ENCODE results near the gene TNFSF10.

TNFSF10 gene

DNA sequence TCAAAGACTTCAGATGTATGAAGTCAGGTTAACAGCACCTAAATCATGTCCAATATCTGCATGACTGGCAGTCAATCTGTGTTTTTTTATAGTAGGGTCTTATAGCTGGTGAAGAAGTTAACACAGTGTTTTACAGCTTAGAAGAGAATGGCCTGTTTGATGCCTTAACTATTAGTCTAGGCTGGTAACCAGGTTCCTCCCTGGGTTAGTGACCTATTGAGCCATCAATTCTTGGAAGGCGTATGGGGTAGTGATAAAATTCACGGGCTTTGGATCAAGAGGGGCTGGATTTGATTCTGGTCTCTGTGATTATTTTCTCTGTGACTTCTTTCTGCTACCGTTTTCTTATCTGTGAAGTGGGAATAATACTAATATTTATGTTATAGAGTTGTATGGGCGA is 16.0 kb upstream of the TNFSF10 start:
- no peak overlapping the region for H4K91ac ChIP-seq (ENCODE audit: low read depth, low read length, poor library complexity)
- H4K8ac ChIP-seq (ENCODE audit: low read depth, low read length), result no peak overlapping the region
- no peak for DNase-seq (ENCODE audit: low spot score)
- H2BK5ac ChIP-seq (ENCODE audit: low read length), result no peak overlapping the region
- H2BK15ac ChIP-seq (ENCODE audit: low read length), result no peak overlapping the region
- no peak overlapping the region for H3K4ac ChIP-seq (ENCODE audit: low read length)
- no peak overlapping the region for H2AFZ ChIP-seq (ENCODE audit: low read length)
- H3K27ac ChIP-seq (replicated peaks; ENCODE audit: low read length), result no peak overlapping the region
- H3K18ac ChIP-seq (ENCODE audit: low read length), result no peak overlapping the region
- H3K9me3 ChIP-seq (replicated peaks in 1 of 2; ENCODE audit: control insufficient read depth in 2 of 2, insufficient read depth in 1 of 2, low read depth in 1 of 2, low read length in 2 of 2), result no peaks in the 10 kb centered on the region
- H2BK120ac ChIP-seq (ENCODE audit: low read depth, low read length), result no peak overlapping the region
- H3K79me1 ChIP-seq (ENCODE audit: low read depth, low read length), result no peaks in the 10 kb centered on the region
- no CpG with 5 or more reads among the region's 4 CpGs for WGBS, 2 donors (ENCODE audit: extremely low coverage in 2 of 2, insufficient read length in 2 of 2, insufficient replicate concordance in 1 of 2)
- H2AK5ac ChIP-seq (ENCODE audit: low read depth, low read length), result no peak overlapping the region
- H2BK12ac ChIP-seq (ENCODE audit: low read length), result no peak overlapping the region
- no peaks in the 10 kb centered on the region for H3K4me1 ChIP-seq (ENCODE audit: control insufficient read depth in 2 of 2, insufficient read depth in 1 of 2, low read depth in 1 of 2, low read length in 2 of 2)
- H3K4me3 ChIP-seq (ENCODE audit: low read length in 2 of 2), result no peak overlapping the region
- no peaks in the 10 kb centered on the region for H3K36me3 ChIP-seq (replicated peaks in 1 of 2; ENCODE audit: control insufficient read depth in 2 of 2, insufficient read depth in 2 of 2, low read length in 2 of 2)
- no peak overlapping the region for H3K14ac ChIP-seq (ENCODE audit: low read length)
- H3K27me3 ChIP-seq (ENCODE audit: control insufficient read depth in 3 of 3, insufficient read depth in 3 of 3, low read depth in 1 of 3, low read length in 3 of 3), result peaks cover 0 to 3% (median 0%) of the 10 kb centered on the region in 3 experiments
- H3K9ac ChIP-seq (ENCODE audit: low read depth, low read length, poor library complexity), result no peak overlapping the region
- H3K23ac ChIP-seq (ENCODE audit: low read depth, low read length, poor library complexity), result no peak overlapping the region
- no peak overlapping the region for H3K4me2 ChIP-seq (ENCODE audit: insufficient read depth, low read length, poor library complexity, severe bottlenecking)

GRCh38 chr3:172538368-172539151 is 15.3 kb upstream of the TNFSF10 start:
- Histone ChIP-seq H3K27ac (replicated peaks; ENCODE audit: low read length) (no peak overlapping the region), H3K36me3 (replicated peaks in 1 of 2; ENCODE audit: control insufficient read depth in 2 of 2, insufficient read depth in 2 of 2, low read length in 2 of 2) (no peaks in the 10 kb centered on the region), H3K9ac (ENCODE audit: low read depth, low read length, poor library complexity) (no peak overlapping the region), H3K23ac (ENCODE audit: low read depth, low read length, poor library complexity) (no peak overlapping the region), H4K8ac (ENCODE audit: low read depth, low read length) (no peak overlapping the region), H3K4me1 (ENCODE audit: control insufficient read depth in 2 of 2, insufficient read depth in 1 of 2, low read depth in 1 of 2, low read length in 2 of 2) (no peaks in the 10 kb centered on the region), H3K27me3 (ENCODE audit: control insufficient read depth in 3 of 3, insufficient read depth in 3 of 3, low read depth in 1 of 3, low read length in 3 of 3) (peaks cover 0 to 3% (median 0%) of the 10 kb centered on the region in 3 experiments), H2BK15ac (ENCODE audit: low read length) (no peak overlapping the region), H2AK5ac (ENCODE audit: low read depth, low read length) (no peak overlapping the region), H3K9me3 (replicated peaks in 1 of 2; ENCODE audit: control insufficient read depth in 2 of 2, insufficient read depth in 1 of 2, low read depth in 1 of 2, low read length in 2 of 2) (no peaks in the 10 kb centered on the region), H4K91ac (ENCODE audit: low read depth, low read length, poor library complexity) (no peak overlapping the region), H3K18ac (ENCODE audit: low read length) (no peak overlapping the region), H2BK12ac (ENCODE audit: low read length) (no peak overlapping the region), H2BK5ac (ENCODE audit: low read length) (no peak overlapping the region), H3K4me3 (ENCODE audit: low read length in 2 of 2) (no peak overlapping the region), H3K4me2 (ENCODE audit: insufficient read depth, low read length, poor library complexity, severe bottlenecking) (no peak overlapping the region), H2BK120ac (ENCODE audit: low read depth, low read length) (no peak overlapping the region), H3K4ac (ENCODE audit: low read length) (no peak overlapping the region), H3K14ac (ENCODE audit: low read length) (no peak overlapping the region), H2AFZ (ENCODE audit: low read length) (no peak overlapping the region), H3K79me1 (ENCODE audit: low read depth, low read length) (no peaks in the 10 kb centered on the region)
- no CpG with 5 or more reads among the region's 3 CpGs for WGBS, 2 donors (ENCODE audit: extremely low coverage in 2 of 2, insufficient read length in 2 of 2, insufficient replicate concordance in 1 of 2)
- no peak for DNase-seq (ENCODE audit: low spot score)

DNA sequence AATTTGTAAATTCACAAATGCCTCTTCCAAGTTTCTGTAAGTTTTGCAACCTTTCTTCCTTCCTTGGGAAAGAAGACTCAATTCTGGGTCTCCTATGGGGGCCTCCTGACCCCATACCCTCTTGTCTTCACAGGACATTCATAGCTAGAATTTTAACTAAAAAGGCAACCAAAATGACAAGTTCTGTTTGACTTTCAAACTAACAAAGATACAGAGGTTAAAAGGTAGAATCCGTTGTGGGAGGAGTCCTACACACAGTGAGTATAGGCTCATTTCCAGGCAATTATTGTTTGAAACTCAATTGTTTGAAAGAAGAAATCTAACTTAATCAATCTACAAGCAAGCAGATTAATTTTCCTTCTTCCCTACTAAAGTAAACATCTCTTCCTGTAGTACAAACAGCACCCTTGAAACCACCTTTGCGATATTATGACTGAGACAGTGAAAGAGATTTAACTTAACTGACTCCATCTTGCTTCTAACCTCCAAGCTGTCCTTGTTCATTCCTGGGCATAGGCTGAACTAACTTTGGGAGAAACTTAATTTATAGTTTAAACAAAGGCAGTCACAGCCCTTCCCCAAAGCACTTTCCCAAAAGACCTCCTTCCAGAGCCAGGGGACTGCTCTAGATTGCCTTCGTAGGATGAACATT is 14.4 kb upstream of the TNFSF10 start:
- H3K27ac ChIP-seq (replicated peaks; ENCODE audit: low read length), result no peak overlapping the region
- H2BK15ac ChIP-seq (ENCODE audit: low read length), result no peak overlapping the region
- no peak overlapping the region for H3K23ac ChIP-seq (ENCODE audit: low read depth, low read length, poor library complexity)
- H2AK5ac ChIP-seq (ENCODE audit: low read depth, low read length), result no peak overlapping the region
- H3K9ac ChIP-seq (ENCODE audit: low read depth, low read length, poor library complexity), result no peak overlapping the region
- H3K14ac ChIP-seq (ENCODE audit: low read length), result no peak overlapping the region
- no peak overlapping the region for H2BK120ac ChIP-seq (ENCODE audit: low read depth, low read length)
- no CpG with 5 or more reads among the region's 3 CpGs for WGBS, 2 donors (ENCODE audit: extremely low coverage in 2 of 2, insufficient read length in 2 of 2, insufficient replicate concordance in 1 of 2)
- no peak overlapping the region for H3K4me2 ChIP-seq (ENCODE audit: insufficient read depth, low read length, poor library complexity, severe bottlenecking)
- H4K91ac ChIP-seq (ENCODE audit: low read depth, low read length, poor library complexity), result no peak overlapping the region
- H3K4me3 ChIP-seq (ENCODE audit: low read length in 2 of 2), result no peak overlapping the region
- no peaks in the 10 kb centered on the region for H3K79me1 ChIP-seq (ENCODE audit: low read depth, low read length)
- H3K36me3 ChIP-seq (replicated peaks in 1 of 2; ENCODE audit: control insufficient read depth in 2 of 2, insufficient read depth in 2 of 2, low read length in 2 of 2), result no peaks in the 10 kb centered on the region
- peaks cover 0 to 3% (median 0%) of the 10 kb centered on the region in 3 experiments for H3K27me3 ChIP-seq (ENCODE audit: control insufficient read depth in 3 of 3, insufficient read depth in 3 of 3, low read depth in 1 of 3, low read length in 3 of 3)
- no peak for DNase-seq (ENCODE audit: low spot score)
- H2BK5ac ChIP-seq (ENCODE audit: low read length), result no peak overlapping the region
- peaks cover 0 to 2% of the 10 kb centered on the region in 2 donors for H3K9me3 ChIP-seq (replicated peaks in 1 of 2; ENCODE audit: control insufficient read depth in 2 of 2, insufficient read depth in 1 of 2, low read depth in 1 of 2, low read length in 2 of 2)
- H4K8ac ChIP-seq (ENCODE audit: low read depth, low read length), result no peak overlapping the region
- H2BK12ac ChIP-seq (ENCODE audit: low read length), result no peak overlapping the region
- H2AFZ ChIP-seq (ENCODE audit: low read length), result no peak overlapping the region
- H3K18ac ChIP-seq (ENCODE audit: low read length), result no peak overlapping the region
- H3K4ac ChIP-seq (ENCODE audit: low read length), result no peak overlapping the region
- H3K4me1 ChIP-seq (ENCODE audit: control insufficient read depth in 2 of 2, insufficient read depth in 1 of 2, low read depth in 1 of 2, low read length in 2 of 2), result no peaks in the 10 kb centered on the region

GRCh38 chr3:172536993-172537419 is 13.8 kb upstream of the TNFSF10 start:
- peaks cover 0 to 3% (median 0%) of the 10 kb centered on the region in 3 experiments for H3K27me3 ChIP-seq (ENCODE audit: control insufficient read depth in 3 of 3, insufficient read depth in 3 of 3, low read depth in 1 of 3, low read length in 3 of 3)
- no peak overlapping the region for H2AFZ ChIP-seq (ENCODE audit: low read length)
- no peak overlapping the region for H2BK12ac ChIP-seq (ENCODE audit: low read length)
- no peak overlapping the region for H2BK15ac ChIP-seq (ENCODE audit: low read length)
- H4K8ac ChIP-seq (ENCODE audit: low read depth, low read length), result no peak overlapping the region
- no peak for DNase-seq (ENCODE audit: low spot score)
- H3K23ac ChIP-seq (ENCODE audit: low read depth, low read length, poor library complexity), result no peak overlapping the region
- no peak overlapping the region for H3K14ac ChIP-seq (ENCODE audit: low read length)
- no peak overlapping the region for H2AK5ac ChIP-seq (ENCODE audit: low read depth, low read length)
- H3K4me2 ChIP-seq (ENCODE audit: insufficient read depth, low read length, poor library complexity, severe bottlenecking), result no peak overlapping the region
- no peak overlapping the region for H4K91ac ChIP-seq (ENCODE audit: low read depth, low read length, poor library complexity)
- no peak overlapping the region for H3K9ac ChIP-seq (ENCODE audit: low read depth, low read length, poor library complexity)
- H3K4me1 ChIP-seq (ENCODE audit: control insufficient read depth in 2 of 2, insufficient read depth in 1 of 2, low read depth in 1 of 2, low read length in 2 of 2), result no peaks in the 10 kb centered on the region
- no CpG with 5 or more reads among the region's 5 CpGs for WGBS, 2 donors (ENCODE audit: extremely low coverage in 2 of 2, insufficient read length in 2 of 2, insufficient replicate concordance in 1 of 2)
- no peaks in the 10 kb centered on the region for H3K79me1 ChIP-seq (ENCODE audit: low read depth, low read length)
- H2BK5ac ChIP-seq (ENCODE audit: low read length), result no peak overlapping the region
- H3K18ac ChIP-seq (ENCODE audit: low read length), result no peak overlapping the region
- no peak overlapping the region for H2BK120ac ChIP-seq (ENCODE audit: low read depth, low read length)
- H3K36me3 ChIP-seq (replicated peaks in 1 of 2; ENCODE audit: control insufficient read depth in 2 of 2, insufficient read depth in 2 of 2, low read length in 2 of 2), result no peaks in the 10 kb centered on the region
- H3K4ac ChIP-seq (ENCODE audit: low read length), result no peak overlapping the region
- H3K9me3 ChIP-seq (replicated peaks in 1 of 2; ENCODE audit: control insufficient read depth in 2 of 2, insufficient read depth in 1 of 2, low read depth in 1 of 2, low read length in 2 of 2), result peaks cover 0 to 2% of the 10 kb centered on the region in 2 donors
- no peak overlapping the region for H3K27ac ChIP-seq (replicated peaks; ENCODE audit: low read length)
- no peak overlapping the region for H3K4me3 ChIP-seq (ENCODE audit: low read length in 2 of 2)
